Spleen (tissue), 7 donors: Measurements from ENCODE around the gene PXDN.

Experiments
- POLR2A ChIP-seq, 3 donors: fragments of 450-650 bp; IDR thresholded peaks; one replicate each; pipeline ENCODE4 v1.5.1; 2017; ENCODE audit warnings: antibody characterized with exemption in 3 of 3, mild to moderate bottlenecking in 1 of 3
- POLR2AphosphoS5 ChIP-seq, 3 donors: sonication (generic); formaldehyde crosslinking; IDR thresholded peaks; one replicate each; pipeline ENCODE4 v1.5.1; 2017; ENCODE audit warnings: antibody characterized with exemption in 3 of 3
- TF ChIP-seq, protein P1 (sequence below), 11 experiments: fragments of 200-600 bp in 7 of 11; fragments of 450-650 bp in 4 of 11; sonication (generic) in 4 of 11; IDR thresholded peaks in 8 of 11; conservative IDR thresholded peaks in 3 of 11; 1 replicate in 7 of 11; 2 replicates in 4 of 11; pipeline versions ENCODE4 v1.4.0 to v1.8.0; 2016 to 2021; ENCODE audit warnings: antibody characterized with exemption in 11 of 11, inconsistent platforms in 4 of 11, mild to moderate bottlenecking in 1 of 11
- donor health status: DM: no; HTN: no; CAD: no; lungs with moderate emphysema.
- donor health status: DM: no; HTN: no; CAD: no.
- donor health status: DM: no; HTN: no; CAD: no.

GRCh38 chr2:1738646-1739302, 5.5 kb downstream of the PXDN start:
- TF ChIP-seq POLR2AphosphoS5 (IDR thresholded peaks at IDR 0.05) = no peak
- TF ChIP-seq, protein P1, sequence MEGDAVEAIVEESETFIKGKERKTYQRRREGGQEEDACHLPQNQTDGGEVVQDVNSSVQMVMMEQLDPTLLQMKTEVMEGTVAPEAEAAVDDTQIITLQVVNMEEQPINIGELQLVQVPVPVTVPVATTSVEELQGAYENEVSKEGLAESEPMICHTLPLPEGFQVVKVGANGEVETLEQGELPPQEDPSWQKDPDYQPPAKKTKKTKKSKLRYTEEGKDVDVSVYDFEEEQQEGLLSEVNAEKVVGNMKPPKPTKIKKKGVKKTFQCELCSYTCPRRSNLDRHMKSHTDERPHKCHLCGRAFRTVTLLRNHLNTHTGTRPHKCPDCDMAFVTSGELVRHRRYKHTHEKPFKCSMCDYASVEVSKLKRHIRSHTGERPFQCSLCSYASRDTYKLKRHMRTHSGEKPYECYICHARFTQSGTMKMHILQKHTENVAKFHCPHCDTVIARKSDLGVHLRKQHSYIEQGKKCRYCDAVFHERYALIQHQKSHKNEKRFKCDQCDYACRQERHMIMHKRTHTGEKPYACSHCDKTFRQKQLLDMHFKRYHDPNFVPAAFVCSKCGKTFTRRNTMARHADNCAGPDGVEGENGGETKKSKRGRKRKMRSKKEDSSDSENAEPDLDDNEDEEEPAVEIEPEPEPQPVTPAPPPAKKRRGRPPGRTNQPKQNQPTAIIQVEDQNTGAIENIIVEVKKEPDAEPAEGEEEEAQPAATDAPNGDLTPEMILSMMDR (IDR thresholded peaks at IDR 0.05 in 8 of 11, conservative IDR thresholded peaks at IDR 0.05 in 3 of 11) = no peak
- no peak for TF ChIP-seq POLR2A (IDR thresholded peaks at IDR 0.05)
